Neural progenitor cell (in vitro differentiated cells): ENCODE measurements around the gene PGM5.
"Not testable (repeated sequence)": the region's sequence is repeated elsewhere in the genome, so short reads cannot be mapped to it uniquely, and the experiment has no call there.

Experiments
- EZH2 ChIP-seq: fragments of 200-600 bp; sonication (generic); IDR thresholded peaks from 2 replicates; pipeline ENCODE4 v1.6.1; 2017; ENCODE audit warnings: antibody characterized with exemption, mild to moderate bottlenecking, moderate library complexity
- TF ChIP-seq, protein P1 (sequence below): fragments of 200-600 bp; sonication (generic); IDR thresholded peaks from 2 replicates; pipeline ENCODE4 v1.5.1; 2017; ENCODE audit warnings: antibody characterized with exemption, mild to moderate bottlenecking

- TF ChIP-seq, protein P1, sequence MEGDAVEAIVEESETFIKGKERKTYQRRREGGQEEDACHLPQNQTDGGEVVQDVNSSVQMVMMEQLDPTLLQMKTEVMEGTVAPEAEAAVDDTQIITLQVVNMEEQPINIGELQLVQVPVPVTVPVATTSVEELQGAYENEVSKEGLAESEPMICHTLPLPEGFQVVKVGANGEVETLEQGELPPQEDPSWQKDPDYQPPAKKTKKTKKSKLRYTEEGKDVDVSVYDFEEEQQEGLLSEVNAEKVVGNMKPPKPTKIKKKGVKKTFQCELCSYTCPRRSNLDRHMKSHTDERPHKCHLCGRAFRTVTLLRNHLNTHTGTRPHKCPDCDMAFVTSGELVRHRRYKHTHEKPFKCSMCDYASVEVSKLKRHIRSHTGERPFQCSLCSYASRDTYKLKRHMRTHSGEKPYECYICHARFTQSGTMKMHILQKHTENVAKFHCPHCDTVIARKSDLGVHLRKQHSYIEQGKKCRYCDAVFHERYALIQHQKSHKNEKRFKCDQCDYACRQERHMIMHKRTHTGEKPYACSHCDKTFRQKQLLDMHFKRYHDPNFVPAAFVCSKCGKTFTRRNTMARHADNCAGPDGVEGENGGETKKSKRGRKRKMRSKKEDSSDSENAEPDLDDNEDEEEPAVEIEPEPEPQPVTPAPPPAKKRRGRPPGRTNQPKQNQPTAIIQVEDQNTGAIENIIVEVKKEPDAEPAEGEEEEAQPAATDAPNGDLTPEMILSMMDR: not testable (repeated sequence)
- not testable (repeated sequence) for TF ChIP-seq EZH2
These were observed 56.3 kb downstream of the PGM5 start for GRCh38 chr9:68412754-68413153.
